Measurements from ENCODE around the gene RPL29. TPM values are rescaled to one million over a fixed set of nuclear protein-coding genes. Genes with fewer than 3 reads are reported as not detected.
A peak's percentile ranks its signal among the peaks of the same experiment; 100 is the strongest.

The RPL29 gene
- total and polyA plus RNA-seq, 2 of the 4 experiments (the other 2 are of a cell fraction), result 2,081 to 2,126 TPM

DNA sequence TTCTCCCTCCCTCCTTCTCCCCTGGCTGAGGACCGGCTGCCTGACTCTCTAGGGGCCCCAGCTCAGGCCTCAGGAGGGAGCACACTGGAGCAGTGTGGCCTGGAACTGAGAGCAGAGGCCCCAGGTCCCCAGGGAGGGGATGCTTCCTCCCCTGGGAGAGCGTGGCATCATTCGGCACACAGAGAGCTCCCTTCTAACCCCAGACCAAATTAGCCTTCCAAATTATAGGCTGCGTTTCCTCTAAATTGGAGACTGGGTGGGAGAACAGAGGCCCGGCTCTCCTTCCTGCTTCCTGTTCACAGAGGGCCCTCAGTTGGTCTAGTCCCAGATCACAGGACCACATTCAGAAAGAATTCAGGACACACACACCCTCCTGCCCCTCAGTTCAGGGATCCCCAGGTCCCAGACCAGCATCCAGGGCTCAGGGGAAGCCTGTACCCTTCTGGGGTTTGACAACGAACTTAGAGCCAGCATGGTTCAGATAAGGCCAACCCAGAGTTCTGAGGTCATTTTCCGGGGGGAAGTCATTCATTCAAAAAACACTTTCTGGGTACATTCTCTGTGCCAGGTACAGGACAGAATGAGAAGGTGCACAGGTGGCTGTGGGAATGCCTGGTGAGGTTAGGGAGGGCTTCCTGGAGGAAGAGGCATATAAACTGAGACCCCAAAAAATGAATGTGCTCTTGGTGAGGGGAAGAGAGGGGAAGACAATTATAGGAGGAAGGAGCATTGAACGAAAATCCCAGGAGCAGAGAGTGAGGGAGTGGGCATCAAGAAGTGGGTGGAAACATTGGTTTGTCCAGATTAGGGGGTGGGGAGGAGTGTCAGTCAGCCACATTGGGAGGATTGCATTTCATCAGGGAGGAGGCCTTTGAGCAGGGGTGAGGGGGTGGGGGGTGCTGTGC lies 28.4 kb upstream of the RPL29 start:
- Histone ChIP-seq H3K4me2 (ENCODE audit: low read depth, low read length) (no peak overlapping the region), H2BK120ac (ENCODE audit: low read depth, low read length) (no peak overlapping the region), H3K56ac (ENCODE audit: extremely low read depth, insufficient read depth, low read length) (no peak overlapping the region), H2BK5ac (ENCODE audit: low read depth, low read length, poor library complexity, severe bottlenecking) (no peak overlapping the region), H4K5ac (ENCODE audit: low read depth, low read length) (no peak overlapping the region), H2BK20ac (ENCODE audit: low read depth, low read length) (no peak overlapping the region), H3K14ac (replicated peaks; ENCODE audit: low read depth, low read length) (no peak overlapping the region), H3K27ac (ENCODE audit: insufficient read depth, low read length) (no peak overlapping the region), H2AK9ac (replicated peaks; ENCODE audit: low read depth, low read length, poor library complexity) (no peak overlapping the region), H3K4me3 (ENCODE audit: insufficient read depth, low read depth, low read length) (no peak overlapping the region), H3K27me3 (ENCODE audit: control insufficient read depth, insufficient read depth, low read length) (no peaks in the 10 kb centered on the region), H4K20me1 (ENCODE audit: insufficient read depth, low read length) (no peaks in the 10 kb centered on the region), H3K9ac (ENCODE audit: low read depth, low read length) (no peak overlapping the region), H3K18ac (ENCODE audit: low read depth, low read length) (no peak overlapping the region), H3K23ac (ENCODE audit: low read depth, low read length) (no peak overlapping the region), H3K79me1 (ENCODE audit: low read depth in 1 of 2, low read length in 2 of 2) (no peaks in the 10 kb centered on the region), H3K9me1 (ENCODE audit: insufficient read depth, low read length) (0 out of 2 replicates have a peak, but pooled peaks cover 14% of the 10 kb centered on the region), H2BK15ac (ENCODE audit: low read depth, low read length) (0 out of 3 replicates have a peak overlapping the region, but pooled peaks have one; percentile 43), H4K8ac (ENCODE audit: low read depth in 2 of 2, low read length in 2 of 2) (no peak overlapping the region; a peak in 1 of 4 replicates), H3K36me3 (ENCODE audit: control insufficient read depth, insufficient read depth, low read length) (no peaks in the 10 kb centered on the region), H3K4ac (ENCODE audit: low read depth, low read length) (no peak overlapping the region), H3K9me3 (ENCODE audit: control insufficient read depth, insufficient read depth, low read length) (no peaks in the 10 kb centered on the region), H2AK5ac (ENCODE audit: low read depth, low read length) (no peak overlapping the region), H4K91ac (ENCODE audit: insufficient read depth, low read depth, low read length) (no peak overlapping the region), H2AFZ (replicated peaks; ENCODE audit: low read length, poor library complexity) (no peak overlapping the region), H3K4me1 (ENCODE audit: control insufficient read depth, insufficient read depth, low read length) (peaks cover 10% of the 10 kb centered on the region)
- ATAC-seq (ENCODE audit: low read depth) (no peak), DNase-seq (no peak)
- 60% methylated on average over 1 of the region's 8 CpGs; no CpG with 5 or more reads in 1 of the 2 experiments for WGBS, 2 experiments (ENCODE audit: extremely low coverage in 2 of 2, insufficient read length in 1 of 2)
- intact Hi-C loops (cut with micrococcal nuclease) (no loop called here), in situ Hi-C loops (cut with MboI; ENCODE audit: low sequenced_read_pairs) (no loop called here), dilution Hi-C loops (cut with HindIII; ENCODE audit: low sequenced_read_pairs, unreplicated experiment) (no loop called here)
- CTCF ChIA-PET, result no interaction called here
- BruUV-seq (replicated peaks), result no TSS peak
- TF ChIP-seq RAD21 (IDR thresholded peaks at IDR 0.05; ENCODE audit: low read length) (no peak), NFE2L2 (IDR thresholded peaks at IDR 0.05; ENCODE audit: low read depth, low read length) (no peak), POLR2A (IDR thresholded peaks at IDR 0.05; ENCODE audit: low read depth, low read length) (no peak)
- POLR2A ChIA-PET (ENCODE audit: unreplicated experiment), result no interaction called here

Measured in IMR-90 (cell line).